Upper lobe of right lung (tissue), 1 donor: ENCODE data around the gene RBM39. TPM values are rescaled to one million over a fixed set of nuclear protein-coding genes. Genes with fewer than 3 reads are reported as not detected.
"Not testable (repeated sequence)": the region's sequence is repeated elsewhere in the genome, so short reads cannot be mapped to it uniquely, and the experiment has no call there.

ENCODE experiments used
- ATAC-seq: fragments of 200-7000 bp; cut with Tn5 transposase; one replicate; pipeline ENCODE4 v1.9.1; 2020; ENCODE audit warnings: mild to moderate bottlenecking, moderate library complexity
- DNase-seq: peaks from one replicate; pipeline ENCODE4 v3.0.0-alpha.2; 2020
- H3K27ac ChIP-seq: fragments of 200-600 bp; one replicate; pipeline ENCODE4 v1.8.0; 2022
- H3K27me3 ChIP-seq: fragments of 200-600 bp; one replicate; pipeline ENCODE4 v1.8.0; 2022; ENCODE audit warnings: mild to moderate bottlenecking
- H3K36me3 ChIP-seq: fragments of 200-600 bp; one replicate; pipeline ENCODE4 v1.8.0; 2022
- H3K4me1 ChIP-seq: fragments of 200-600 bp; one replicate; pipeline ENCODE4 v1.8.0; 2022
- H3K4me3 ChIP-seq: fragments of 200-600 bp; one replicate; pipeline ENCODE4 v1.8.0; 2022; ENCODE audit warnings: mild to moderate bottlenecking
- H3K9me3 ChIP-seq: fragments of 200-600 bp; one replicate; pipeline ENCODE4 v1.8.0; 2022
- intact Hi-C: fragments of 100-400 bp; cut with DNase I; formaldehyde crosslinking; loops from one replicate; pipeline ENCODE4 v1.11.0; 2022
- total RNA-seq: library from RNA; stranded (reverse); fragmentation: NEBNext Ultra II Directional; extraction: Animal tissue kit (Norgen Biotek cat#: 25700); gene quantifications from one replicate; pipeline ENCODE4 v1.2.1, GENCODE V29; 2021
- TF ChIP-seq, protein P1 (sequence below): fragments of 200-600 bp; IDR thresholded peaks from one replicate; pipeline ENCODE4 v1.8.0; 2022; ENCODE audit warnings: antibody characterized with exemption
- donor health status: DM: no; HTN: yes; CAD: no; lungs with severe emphysema.

Gene RBM39
- total RNA-seq, 1 donor from 2014 or later, result 298 TPM

DNA sequence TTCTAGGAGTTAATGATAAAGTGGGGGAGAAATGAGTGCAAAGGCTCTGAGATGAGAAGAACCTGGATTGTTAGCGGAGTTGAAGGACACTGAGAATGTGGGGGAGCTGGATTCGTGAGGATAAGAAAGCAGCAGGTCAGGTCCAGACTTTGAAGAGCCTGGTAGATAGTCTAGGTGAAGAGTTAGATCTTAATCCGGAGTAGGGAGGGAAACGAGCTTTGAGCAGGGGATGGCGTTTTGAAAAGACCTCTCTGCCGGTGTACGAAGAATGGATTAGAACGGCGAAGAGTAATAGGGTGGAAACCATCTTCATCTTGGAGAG is 29.3 kb upstream of the RBM39 start:
- H3K36me3 ChIP-seq, result no peaks in the 10 kb centered on the region
- no peaks in the 10 kb centered on the region for H3K27me3 ChIP-seq
- intact Hi-C loops, result no loop called here
- TF ChIP-seq, protein P1, sequence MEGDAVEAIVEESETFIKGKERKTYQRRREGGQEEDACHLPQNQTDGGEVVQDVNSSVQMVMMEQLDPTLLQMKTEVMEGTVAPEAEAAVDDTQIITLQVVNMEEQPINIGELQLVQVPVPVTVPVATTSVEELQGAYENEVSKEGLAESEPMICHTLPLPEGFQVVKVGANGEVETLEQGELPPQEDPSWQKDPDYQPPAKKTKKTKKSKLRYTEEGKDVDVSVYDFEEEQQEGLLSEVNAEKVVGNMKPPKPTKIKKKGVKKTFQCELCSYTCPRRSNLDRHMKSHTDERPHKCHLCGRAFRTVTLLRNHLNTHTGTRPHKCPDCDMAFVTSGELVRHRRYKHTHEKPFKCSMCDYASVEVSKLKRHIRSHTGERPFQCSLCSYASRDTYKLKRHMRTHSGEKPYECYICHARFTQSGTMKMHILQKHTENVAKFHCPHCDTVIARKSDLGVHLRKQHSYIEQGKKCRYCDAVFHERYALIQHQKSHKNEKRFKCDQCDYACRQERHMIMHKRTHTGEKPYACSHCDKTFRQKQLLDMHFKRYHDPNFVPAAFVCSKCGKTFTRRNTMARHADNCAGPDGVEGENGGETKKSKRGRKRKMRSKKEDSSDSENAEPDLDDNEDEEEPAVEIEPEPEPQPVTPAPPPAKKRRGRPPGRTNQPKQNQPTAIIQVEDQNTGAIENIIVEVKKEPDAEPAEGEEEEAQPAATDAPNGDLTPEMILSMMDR, result no peak
- peak overlapping the region; percentile 93 for H3K27ac ChIP-seq
- peaks cover 60% of the 10 kb centered on the region for H3K4me1 ChIP-seq
- no peaks in the 10 kb centered on the region for H3K9me3 ChIP-seq
- DNase-seq (no peak), ATAC-seq (no peak)
- H3K4me3 ChIP-seq, result peak overlapping the region; percentile 21

DNA sequence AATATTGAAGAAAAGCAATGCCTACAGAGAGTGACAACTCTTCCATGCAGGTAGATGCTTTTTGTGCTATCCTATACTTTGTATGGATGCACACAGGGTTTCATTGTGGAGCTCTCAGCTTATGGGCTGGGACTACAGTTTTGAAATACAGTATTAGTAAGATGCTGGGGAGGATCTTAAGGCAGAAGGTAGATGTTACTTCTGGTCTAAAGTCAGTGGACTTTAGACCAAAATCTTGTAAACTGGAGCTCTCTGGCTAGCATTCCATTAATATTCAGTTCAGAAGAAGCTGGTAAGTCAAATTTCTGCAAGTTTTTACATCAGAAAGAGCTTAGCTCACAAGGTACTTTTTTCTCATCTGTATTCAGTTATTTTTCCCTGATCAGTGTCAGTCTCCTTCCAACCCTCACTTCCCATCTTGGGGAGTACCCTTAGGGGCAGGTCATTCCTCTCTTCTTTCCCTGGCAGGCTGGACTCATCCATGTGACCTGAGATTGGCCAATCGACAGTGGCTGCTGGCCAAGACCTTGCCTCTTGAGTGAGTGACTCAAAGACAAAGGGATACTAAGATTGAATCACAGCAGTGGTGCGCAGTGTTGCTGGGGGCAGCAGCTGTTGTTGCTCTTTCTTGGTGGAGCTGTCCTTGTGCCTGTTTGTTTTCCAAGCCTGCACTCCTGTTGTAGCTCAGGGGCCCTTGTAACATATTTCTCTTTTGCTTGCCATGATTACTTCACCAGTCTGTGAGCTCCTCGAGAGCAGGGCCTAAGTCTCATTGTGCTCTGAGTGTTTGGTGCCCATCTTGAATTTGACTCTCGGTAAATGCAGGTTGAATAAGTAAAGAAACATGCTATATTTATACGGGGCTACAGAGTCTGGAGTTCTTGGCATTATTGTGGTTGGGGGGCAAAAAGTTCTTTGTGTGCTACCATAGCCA is 26.9 kb upstream of the RBM39 start:
- Histone ChIP-seq H3K36me3 (no peaks in the 10 kb centered on the region), H3K9me3 (no peaks in the 10 kb centered on the region), H3K27me3 (no peaks in the 10 kb centered on the region), H3K4me3 (no peak overlapping the region), H3K27ac (peak overlapping the region; percentile 93), H3K4me1 (peaks cover 55% of the 10 kb centered on the region)
- DNase-seq (peak; percentile 95), ATAC-seq (peak; percentile 62)
- intact Hi-C loops, result no loop called here
- TF ChIP-seq, protein P1, result no peak

DNA sequence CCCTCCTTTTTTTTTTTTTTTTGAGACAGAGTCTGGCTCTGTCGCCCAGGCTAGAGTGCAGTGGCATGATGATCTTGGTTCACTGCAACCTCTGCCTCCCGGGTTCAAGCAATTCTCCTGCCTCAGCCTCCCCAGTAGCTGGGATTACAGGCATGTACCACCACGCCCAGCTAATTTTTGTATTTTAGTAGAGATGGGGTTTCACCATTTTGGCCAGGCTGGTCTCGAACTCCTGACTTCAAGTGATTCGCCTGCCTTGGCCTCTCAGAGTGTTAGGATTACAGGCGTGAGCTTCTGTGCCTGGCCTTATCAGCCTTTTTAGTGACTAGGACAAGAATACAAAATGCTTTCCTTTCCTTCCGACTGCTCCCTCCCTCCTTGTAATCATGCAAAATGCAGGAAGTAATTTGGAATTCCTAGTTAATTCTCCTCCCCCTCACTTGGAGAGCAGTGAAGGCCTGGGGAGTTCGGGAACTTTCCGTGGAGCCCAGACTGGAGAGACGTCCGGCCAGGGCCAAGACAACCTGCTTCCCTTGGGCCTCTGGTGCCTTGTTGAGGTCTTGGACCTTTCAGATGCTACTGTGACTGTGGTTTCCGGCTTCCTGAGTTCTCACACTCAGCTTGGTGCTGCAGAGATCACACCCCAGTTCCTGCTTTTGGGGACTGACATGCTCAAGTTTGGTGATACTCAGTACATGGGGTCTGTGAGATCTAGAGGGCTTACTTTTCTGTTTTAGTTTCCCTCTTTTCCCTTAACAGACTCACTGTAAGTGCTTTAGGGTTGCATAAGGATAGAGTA is 25.8 kb upstream of the RBM39 start:
- intact Hi-C loops, result no loop called here
- Histone ChIP-seq H3K36me3 (no peaks in the 10 kb centered on the region), H3K9me3 (no peaks in the 10 kb centered on the region), H3K27me3 (no peaks in the 10 kb centered on the region), H3K4me3 (no peak overlapping the region), H3K27ac (peak overlapping the region; percentile 93), H3K4me1 (peaks cover 48% of the 10 kb centered on the region)
- TF ChIP-seq, protein P1, result no peak
- ATAC-seq (peak; percentile 38), DNase-seq (peak; percentile 66)

DNA sequence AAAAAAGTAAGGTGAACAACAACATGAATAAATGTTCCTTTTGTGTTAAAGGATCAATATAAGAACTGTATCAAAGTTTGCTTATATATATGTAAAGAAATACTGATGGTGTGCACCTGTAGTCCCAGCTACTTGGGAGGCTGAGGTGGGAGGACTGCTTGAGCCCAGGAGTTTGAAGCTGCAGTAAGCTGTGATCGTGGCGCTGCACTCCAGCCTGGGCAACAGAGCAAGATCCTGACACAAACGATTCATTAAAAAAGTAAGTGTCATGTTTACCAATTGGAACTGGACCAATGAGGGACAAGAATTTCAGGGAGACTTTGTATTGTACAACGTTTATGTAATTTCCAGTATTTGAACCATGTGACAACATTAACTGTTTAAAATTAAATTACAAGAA is 24.8 kb upstream of the RBM39 start:
- H3K9me3 ChIP-seq, result no peaks in the 10 kb centered on the region
- H3K27ac ChIP-seq, result peak overlapping the region; percentile 93
- ATAC-seq (no peak), DNase-seq (no peak)
- no peaks in the 10 kb centered on the region for H3K36me3 ChIP-seq
- peaks cover 46% of the 10 kb centered on the region for H3K4me1 ChIP-seq
- intact Hi-C loops, result no loop called here
- no peaks in the 10 kb centered on the region for H3K27me3 ChIP-seq
- H3K4me3 ChIP-seq, result no peak overlapping the region
- TF ChIP-seq, protein P1, result no peak

DNA sequence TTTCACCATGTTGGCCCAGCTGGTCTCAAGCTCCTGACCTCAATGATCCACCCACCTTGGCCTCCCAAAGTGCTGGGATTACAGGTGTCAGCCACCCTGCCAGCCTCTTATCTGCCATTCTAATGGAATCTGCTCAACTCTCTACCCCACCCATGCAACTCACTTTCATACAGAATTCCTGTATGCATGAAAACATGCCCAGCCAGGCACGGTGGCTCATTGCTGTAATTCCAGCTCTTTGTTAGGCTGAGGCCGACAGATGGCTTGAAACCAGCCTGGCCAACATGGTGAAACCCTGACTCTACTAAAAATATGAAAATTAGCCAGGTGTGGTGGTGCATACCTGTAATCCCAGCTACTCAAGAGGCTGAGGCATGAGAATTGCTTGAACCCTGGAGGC is 22.9 kb upstream of the RBM39 start:
- H3K27ac ChIP-seq, intact Hi-C loops, H3K27me3 ChIP-seq, H3K9me3 ChIP-seq, H3K36me3 ChIP-seq, ATAC-seq, DNase-seq, H3K4me3 ChIP-seq: not testable (repeated sequence)
- peaks cover 30% of the 10 kb centered on the region for H3K4me1 ChIP-seq

DNA sequence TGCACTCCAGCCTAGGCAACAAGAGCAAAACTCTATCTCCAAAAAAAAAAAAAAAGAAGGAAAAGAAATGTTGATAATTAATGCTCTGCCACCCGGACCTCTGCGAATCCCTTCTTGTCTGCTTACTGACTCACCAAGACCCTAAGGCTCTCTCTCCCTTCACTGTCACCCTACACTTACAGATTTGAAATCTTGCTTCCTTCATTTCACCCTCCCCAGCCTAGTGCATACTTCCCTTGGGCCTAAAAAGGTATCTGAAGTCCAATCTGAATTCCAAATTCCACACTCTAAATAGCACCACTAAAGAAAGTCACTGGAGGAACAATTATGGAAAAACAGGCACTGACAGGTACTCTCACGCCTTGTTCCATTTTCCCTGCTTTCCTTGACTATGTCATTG is 20.4 kb upstream of the RBM39 start:
- peaks cover 6% of the 10 kb centered on the region for H3K4me1 ChIP-seq
- ATAC-seq (no peak), DNase-seq (no peak)
- intact Hi-C loops, result no loop called here
- no peaks in the 10 kb centered on the region for H3K9me3 ChIP-seq
- TF ChIP-seq, protein P1, result no peak
- no peak overlapping the region for H3K27ac ChIP-seq
- no peak overlapping the region for H3K4me3 ChIP-seq
- H3K27me3 ChIP-seq, result no peaks in the 10 kb centered on the region
- H3K36me3 ChIP-seq, result no peaks in the 10 kb centered on the region

DNA sequence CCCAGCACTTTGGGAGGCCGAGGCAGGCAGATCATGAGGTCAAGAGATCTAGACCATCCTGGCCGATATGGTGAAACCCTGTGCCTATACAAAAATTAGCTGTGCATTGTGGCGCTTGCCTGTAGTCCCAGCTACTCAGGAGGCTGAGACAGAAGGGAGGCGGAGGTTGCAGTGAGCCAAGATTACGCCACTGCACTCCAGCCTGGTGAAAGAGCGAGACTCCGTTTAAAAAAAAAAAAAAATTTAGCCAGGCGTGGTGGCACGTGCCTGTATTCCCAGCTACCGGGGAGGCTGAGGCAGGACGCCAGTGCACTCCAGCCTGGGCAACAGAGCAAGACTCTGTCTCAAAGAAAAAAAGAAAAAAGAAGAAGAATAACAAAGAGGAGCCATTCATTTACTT is 19.5 kb upstream of the RBM39 start:
- H3K4me3 ChIP-seq, H3K36me3 ChIP-seq, ATAC-seq, H3K9me3 ChIP-seq, intact Hi-C loops, DNase-seq, H3K4me1 ChIP-seq, H3K27me3 ChIP-seq, H3K27ac ChIP-seq: not testable (repeated sequence)
